Stomach (tissue), 9 donors: ENCODE measurements around the gene ORAI1. TPM values are rescaled to one million over a fixed set of nuclear protein-coding genes. Genes with fewer than 3 reads are reported as not detected.

Experiments
- DNase-seq, 2 donors: peaks; one replicate each; pipeline versions ENCODE4 v3.0.0 to v3.0.0-alpha.2; 2013 to 2019
- H3K27ac ChIP-seq, 5 donors: fragments of 200-600 bp in 4 of 5; sonication (generic) in 4 of 5; one replicate each; pipeline ENCODE4 v1.5.1; 2013 to 2019; ENCODE audit warnings: mild to moderate bottlenecking in 1 of 5, moderate library complexity in 1 of 5
- H3K27me3 ChIP-seq, 3 donors: fragments of 200-600 bp; sonication (generic); one replicate each; pipeline ENCODE4 v1.5.1; 2017 to 2019; ENCODE audit warnings: mixed run types in 1 of 3
- H3K36me3 ChIP-seq, 4 donors: fragments of 200-600 bp; sonication (generic); 1 replicate in 3 of 4; 2 replicates in 1 of 4; pipeline ENCODE4 v1.5.1; 2016 to 2019
- H3K4me1 ChIP-seq, 4 donors: fragments of 200-600 bp; sonication (generic); one replicate each; pipeline ENCODE4 v1.5.1; 2016 to 2019
- H3K4me3 ChIP-seq, 4 donors: fragments of 200-600 bp; sonication (generic) in 3 of 4; one replicate each; pipeline ENCODE4 v1.5.1; 2016 to 2019; ENCODE audit warnings: mild to moderate bottlenecking in 1 of 4
- H3K9me3 ChIP-seq, 4 donors: fragments of 200-600 bp; sonication (generic); one replicate each; pipeline ENCODE4 v1.5.1; 2016 to 2019
- CTCF ChIP-seq, 7 experiments: fragments of 450-650 bp in 4 of 7; fragments of 200-600 bp in 3 of 7; sonication (generic) in 3 of 7; IDR thresholded peaks; one replicate each; pipeline ENCODE4 v1.5.1; 2016 to 2019; ENCODE audit warnings: antibody characterized with exemption in 7 of 7, control low read depth in 2 of 7, mild to moderate bottlenecking in 1 of 7
- EP300 ChIP-seq: sonication (generic); formaldehyde crosslinking; IDR thresholded peaks from one replicate; pipeline ENCODE4 v1.6.1; 2017; ENCODE audit warnings: antibody characterized with exemption
- POLR2A ChIP-seq, 4 donors: fragments of 450-650 bp; IDR thresholded peaks; one replicate each; pipeline ENCODE4 v1.6.1; 2016; ENCODE audit warnings: antibody characterized with exemption in 4 of 4, control low read depth in 2 of 4, mild to moderate bottlenecking in 1 of 4, moderate library complexity in 1 of 4
- POLR2AphosphoS5 ChIP-seq, 3 donors: sonication (generic); formaldehyde crosslinking; IDR thresholded peaks; one replicate each; pipeline ENCODE4 v1.6.1; 2016; ENCODE audit warnings: antibody characterized with exemption in 3 of 3
- WGBS, 5 donors: extraction: QIAGEN DNeasy Blood & Tissue Kit in 3 of 5; methylation state at CpG; one replicate each; pipeline versions ENCODE4 v1.1.5 to v1.1.7; 2013 to 2018; 5-methylcytosine and 5-hydroxymethylcytosine counted together
- intact Hi-C: fragments of 100-400 bp; cut with DNase I; formaldehyde crosslinking; loops from one replicate; pipeline ENCODE4 v1.15.1; 2023; ENCODE audit warnings: low total_unique reads
- polyA plus RNA-seq, 3 donors: library from polyadenylated mRNA; stranded (reverse); fragments of 200-250 nt; gene quantifications; one replicate each; pipeline ENCODE4 v1.2.3, GENCODE V29; 2013
- total RNA-seq, 5 donors: library from RNA; depleted of rRNA; stranded (reverse); fragments of >200 nt; gene quantifications; one replicate each; pipeline versions ENCODE4 v1.1.0 to v1.2.3, GENCODE V29; 2014 to 2016
- donor health status: healthy with polysubstance abuse.
- donor health status: Bipolar disorder and iron deficiency.
- donor health status: healthy.

The ORAI1 gene
- total and polyA plus RNA-seq, 8 donors = 0.45 to 37.9 (median 8.6) TPM

GRCh38 chr12:121578230-121579189 lies 47.8 kb upstream of the ORAI1 start:
- Histone ChIP-seq H3K27ac (peak overlapping the region; percentile 44 to 93 (median 90)), H3K4me1 (peaks cover 38 to 68% (median 54%) of the 10 kb centered on the region in 4 donors), H3K9me3 (no peaks in the 10 kb centered on the region), H3K27me3 (no peaks in the 10 kb centered on the region), H3K36me3 (peaks cover 3 to 26% (median 21%) of the 10 kb centered on the region in 4 donors), H3K4me3 (peak overlapping the region; percentile 64 to 82 (median 74))
- DNase-seq = peak in 1 of 2 donors; percentile 76
- 17 to 32% (median 21%) methylated on average over 23 to 77 of the region's 77 CpGs for WGBS, 5 donors
- TF ChIP-seq POLR2A (IDR thresholded peaks at IDR 0.05) = no peak
- no peak for TF ChIP-seq CTCF (IDR thresholded peaks at IDR 0.05)
- TF ChIP-seq EP300 = no peak
- no peak for TF ChIP-seq POLR2AphosphoS5 (IDR thresholded peaks at IDR 0.05)
- intact Hi-C loops = no loop called here

- Histone ChIP-seq H3K27ac (peak overlapping the region; percentile 44 to 93 (median 90)), H3K27me3 (no peaks in the 10 kb centered on the region), H3K36me3 (peaks cover 3 to 20% (median 13%) of the 10 kb centered on the region in 4 donors), H3K9me3 (no peaks in the 10 kb centered on the region), H3K4me1 (peaks cover 38 to 74% (median 54%) of the 10 kb centered on the region in 4 donors), H3K4me3 (peak overlapping the region; percentile 64 to 82 (median 74))
- 0 to 1% (median 0%) methylated on average over 23 to 53 of the region's 53 CpGs for WGBS, 5 donors
- peak; percentile 41 to 79 for DNase-seq
- TF ChIP-seq POLR2A (IDR thresholded peaks at IDR 0.05) = no peak
- TF ChIP-seq EP300 = no peak
- TF ChIP-seq POLR2AphosphoS5 (IDR thresholded peaks at IDR 0.05) = no peak
- TF ChIP-seq CTCF (IDR thresholded peaks at IDR 0.05) = no peak
- intact Hi-C loops = no loop called here
These were observed 47.0 kb upstream of the ORAI1 start for GRCh38 chr12:121579190-121579791.

GRCh38 chr12:121579981-121580868 lies 46.1 kb upstream of the ORAI1 start:
- no peaks in the 10 kb centered on the region for H3K27me3 ChIP-seq
- H3K36me3 ChIP-seq = peaks cover 2 to 10% (median 5%) of the 10 kb centered on the region in 4 donors
- H3K9me3 ChIP-seq = no peaks in the 10 kb centered on the region
- H3K4me3 ChIP-seq = peak overlapping the region; percentile 64 to 82 (median 74)
- peak overlapping the region; percentile 77 to 93 (median 90) for H3K27ac ChIP-seq
- peak; percentile 78 to 91 for DNase-seq
- TF ChIP-seq EP300 (no peak), POLR2A (IDR thresholded peaks at IDR 0.05) (no peak), CTCF (IDR thresholded peaks at IDR 0.05) (no peak), POLR2AphosphoS5 (IDR thresholded peaks at IDR 0.05) (no peak)
- H3K4me1 ChIP-seq = peaks cover 38 to 74% (median 54%) of the 10 kb centered on the region in 4 donors
- intact Hi-C loops = loop anchor here (5.0 kb wide), 1 partner anchor 42 kb away; no protein-coding TSS in a partner anchor
- 0 to 1% (median 0%) methylated on average over 20 to 54 of the region's 54 CpGs for WGBS, 5 donors
